CD1c-positive myeloid dendritic cell (primary cell): ENCODE data around the gene OSM.
"Not testable (repeated sequence)": the region's sequence is repeated elsewhere in the genome, so short reads cannot be mapped to it uniquely, and the experiment has no call there.

ENCODE experiments used
- DNase-seq: peaks from one replicate; pipeline ENCODE4 v3.0.0-alpha.2; 2016; ENCODE audit errors: extremely low spot score

The OSM gene

DNA sequence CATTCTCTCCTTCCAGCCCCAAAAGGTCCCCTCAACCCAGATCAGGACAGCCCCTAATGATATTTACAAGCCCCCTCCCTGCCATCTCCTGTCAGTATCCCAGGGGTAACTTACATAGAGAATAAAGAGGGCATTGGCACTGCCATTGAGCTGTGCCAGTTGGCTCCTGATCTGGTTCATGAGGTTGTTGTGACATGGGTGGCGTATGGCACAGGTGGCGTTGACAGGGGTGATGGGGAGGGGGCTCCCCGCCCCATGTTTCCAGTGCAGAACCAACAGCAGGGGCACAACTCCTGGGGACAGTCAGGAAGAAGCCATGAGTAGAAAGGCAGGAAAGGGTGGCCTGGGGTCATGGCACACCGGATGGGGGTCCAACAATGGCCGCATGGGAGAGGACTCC is 22.0 kb downstream of the OSM start:
- DNase-seq, result no peak

DNA sequence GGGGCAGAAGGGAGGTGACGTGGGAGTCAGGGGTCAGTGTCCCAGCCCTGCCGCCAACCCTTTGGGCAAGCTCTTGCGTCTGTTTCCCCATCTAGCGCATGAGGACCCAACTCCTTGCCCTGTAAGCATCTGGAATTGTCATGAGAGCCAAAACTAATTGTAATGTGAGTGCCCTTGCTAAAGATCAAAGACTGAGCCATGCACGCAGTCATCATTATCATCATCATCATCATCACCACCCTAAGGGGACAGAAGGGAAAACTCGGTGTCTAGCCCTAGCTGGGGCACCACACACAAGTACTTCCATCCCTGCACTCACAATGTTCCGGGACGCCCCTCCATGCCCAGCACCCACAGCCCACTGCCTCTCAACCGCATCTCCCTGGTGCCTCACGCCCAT is 22.6 kb downstream of the OSM start:
- no peak for DNase-seq

DNA sequence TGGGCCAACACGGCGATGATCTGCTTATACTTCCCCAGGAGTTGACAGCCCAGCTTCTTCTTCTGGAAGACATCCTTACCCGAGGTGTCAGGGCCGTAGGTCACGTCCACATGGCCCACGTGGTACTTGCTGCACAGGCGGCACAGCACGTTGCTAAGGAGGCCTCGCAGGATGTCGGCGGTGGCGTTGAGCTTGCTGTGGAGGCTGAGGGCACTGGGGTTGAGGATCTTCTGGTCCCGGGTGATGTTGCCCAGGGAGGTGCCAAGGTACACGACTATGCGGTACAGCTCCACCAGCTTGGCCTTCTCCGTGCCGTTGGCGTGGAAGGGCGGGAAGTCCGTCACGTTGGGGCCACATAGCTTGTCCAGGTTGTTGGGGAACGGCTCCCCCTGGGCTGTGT is 23.0 kb downstream of the OSM start:
- no peak for DNase-seq

DNA sequence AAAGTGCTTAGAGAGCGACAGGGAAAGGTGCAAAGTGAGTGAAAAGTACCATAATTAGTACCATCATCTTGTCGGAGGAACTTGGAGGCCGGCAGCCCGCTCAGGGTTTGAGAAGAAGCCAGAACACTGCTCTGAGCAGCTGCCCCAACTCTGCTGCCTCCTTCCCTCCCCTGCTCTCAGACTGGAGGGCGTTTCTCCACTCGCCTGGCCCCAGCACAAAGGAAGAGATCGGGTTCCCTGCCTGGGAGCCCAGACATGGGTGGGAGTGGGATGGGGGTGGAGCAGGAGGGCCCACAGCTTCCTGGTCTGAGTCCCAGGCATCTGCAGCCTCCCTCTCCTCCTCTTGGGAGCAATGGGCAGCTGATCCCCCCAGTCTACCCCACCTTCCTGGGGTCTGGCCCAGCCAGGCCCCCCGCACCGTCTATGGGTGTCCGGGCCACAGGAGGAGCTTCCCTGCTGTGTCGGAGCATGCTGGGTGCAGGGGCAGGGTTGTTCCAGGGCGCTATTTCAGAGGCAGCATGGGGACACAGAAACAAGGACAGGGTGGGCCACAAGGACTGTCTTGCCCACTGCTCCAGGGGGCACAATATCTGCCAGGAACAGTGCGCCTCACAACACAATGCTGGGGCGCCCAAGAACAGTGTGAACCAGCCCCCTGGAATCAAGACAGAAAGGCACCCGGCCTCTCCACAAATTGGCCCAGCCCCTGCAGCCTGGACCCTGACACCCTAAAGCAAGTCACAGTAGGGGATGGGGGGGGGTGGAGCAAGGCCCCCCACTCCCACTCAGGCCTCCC is 24.9 kb downstream of the OSM start:
- no peak for DNase-seq

DNA sequence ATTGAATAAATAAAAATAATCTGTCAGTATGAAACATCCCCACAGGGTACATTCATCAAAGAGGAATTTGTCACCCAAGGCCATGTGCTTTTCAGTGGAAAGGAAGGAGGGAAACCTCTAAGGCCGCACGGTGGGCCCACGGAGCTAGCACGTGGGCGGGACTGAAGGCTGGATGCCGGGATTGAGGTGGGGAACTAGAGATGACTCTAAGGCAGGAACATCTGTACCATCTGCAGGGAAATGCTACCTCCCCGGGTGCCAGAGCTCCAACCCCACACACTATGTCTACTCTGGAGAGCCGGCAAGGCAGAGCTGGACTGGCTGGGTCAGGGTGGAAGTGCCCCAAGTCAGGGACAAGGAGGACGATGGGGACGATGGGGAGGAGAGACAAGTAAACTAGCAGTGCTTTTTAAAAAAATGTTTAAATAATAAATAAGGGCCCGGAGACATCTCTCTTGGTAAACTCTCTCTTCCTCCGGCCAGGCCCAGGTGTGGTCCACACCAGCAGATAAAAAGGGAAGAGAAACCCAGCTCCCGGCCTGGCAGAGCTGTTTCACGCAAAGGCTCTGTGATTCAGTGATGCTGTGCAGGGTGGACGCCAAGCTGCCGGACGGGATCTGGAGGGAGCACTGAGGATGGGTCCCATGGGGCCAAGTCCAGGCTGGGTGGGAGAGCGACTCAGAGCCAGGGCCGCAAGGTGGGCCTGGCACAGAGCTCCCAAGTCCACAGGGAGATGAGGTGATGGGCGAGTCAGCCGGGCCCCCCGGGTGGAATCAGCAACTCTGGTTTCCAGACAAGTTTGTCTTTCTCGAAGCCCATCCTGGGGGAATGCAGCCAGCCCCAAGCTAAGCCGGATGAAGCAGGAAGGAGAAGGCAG is 25.9 kb downstream of the OSM start:
- no peak for DNase-seq

DNA sequence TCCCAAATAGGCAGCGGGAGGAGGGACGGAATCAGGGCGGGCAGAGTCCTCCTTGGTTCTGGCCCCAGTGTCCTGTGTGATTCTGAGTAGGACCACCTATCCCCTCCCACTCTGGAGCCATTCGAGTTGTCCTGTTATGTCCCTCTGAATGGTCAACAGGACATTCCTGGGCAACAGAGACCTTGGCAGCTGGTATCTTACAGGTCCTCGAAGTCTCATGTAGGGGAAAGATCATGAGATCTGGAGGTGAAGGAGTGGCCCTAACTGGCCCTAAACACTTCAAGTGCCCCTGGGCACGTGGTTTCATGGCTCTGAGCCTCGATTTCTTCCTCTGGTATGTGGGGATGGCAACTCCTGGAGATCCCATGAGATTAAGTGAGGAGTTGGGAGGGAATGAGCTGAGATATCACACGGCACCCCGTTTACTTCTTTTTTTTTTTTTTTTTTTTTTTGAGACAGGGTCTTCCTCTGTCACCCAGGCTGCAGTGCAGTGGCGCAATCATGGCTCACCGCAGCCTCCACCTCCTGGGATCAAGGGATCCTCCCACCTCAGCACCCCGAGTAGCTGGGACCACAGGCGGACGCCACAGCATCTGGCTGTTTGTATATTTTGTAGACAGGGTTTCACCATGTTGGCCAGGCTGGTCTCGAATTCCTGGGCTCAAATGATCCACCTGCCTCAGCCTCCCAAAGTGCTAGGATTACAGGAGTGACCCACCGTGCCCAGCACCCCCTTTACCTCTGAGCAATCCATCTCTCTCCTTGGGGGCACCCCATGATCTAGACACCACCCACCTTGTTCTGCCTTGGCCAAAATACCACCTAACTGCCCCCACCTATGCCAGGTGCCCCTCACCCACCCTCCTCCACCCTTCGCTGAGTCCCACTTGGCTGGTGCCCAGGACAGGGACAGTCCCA is 26.9 kb downstream of the OSM start:
- DNase-seq, result no peak

DNA sequence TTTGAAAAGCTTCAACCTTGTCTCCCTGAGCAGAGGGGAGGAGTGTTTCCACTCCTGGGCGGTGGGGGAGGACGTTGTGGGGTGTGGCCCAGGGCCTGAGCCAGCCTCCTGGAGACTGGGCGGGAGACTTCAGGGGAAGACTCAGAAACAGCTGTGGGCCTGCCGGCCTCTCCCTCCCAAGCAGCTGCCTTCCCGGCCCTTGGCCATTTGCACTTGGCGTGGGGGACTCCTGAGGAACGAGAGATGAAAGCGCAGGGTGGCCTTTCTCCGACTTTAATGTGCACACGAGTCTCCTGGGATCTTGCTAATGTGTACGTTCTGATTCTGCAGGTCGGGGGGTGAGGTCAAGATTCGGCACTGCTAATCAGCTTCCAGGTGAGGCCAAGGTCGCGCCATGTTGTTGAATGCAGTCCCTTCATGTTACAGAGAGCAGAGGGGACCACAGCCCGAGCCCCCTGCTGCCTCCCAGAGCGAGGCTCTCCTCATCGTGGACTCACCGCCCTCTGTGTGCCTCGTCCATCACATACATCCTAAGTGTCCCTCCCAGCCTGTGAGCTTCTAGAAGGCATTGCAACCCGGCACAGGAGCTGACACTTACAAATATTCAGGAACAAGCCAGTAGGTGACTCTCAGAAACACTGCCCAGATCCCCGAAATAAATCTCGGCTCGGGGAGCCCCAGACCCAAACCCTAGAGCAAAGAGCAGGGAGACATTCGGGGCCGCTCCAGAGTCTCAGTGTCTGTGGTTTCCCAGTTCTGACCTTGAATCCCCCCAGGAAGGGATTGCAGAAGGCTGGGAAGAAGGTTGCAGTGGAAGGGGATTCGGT is 27.8 kb downstream of the OSM start:
- DNase-seq, result no peak

DNA sequence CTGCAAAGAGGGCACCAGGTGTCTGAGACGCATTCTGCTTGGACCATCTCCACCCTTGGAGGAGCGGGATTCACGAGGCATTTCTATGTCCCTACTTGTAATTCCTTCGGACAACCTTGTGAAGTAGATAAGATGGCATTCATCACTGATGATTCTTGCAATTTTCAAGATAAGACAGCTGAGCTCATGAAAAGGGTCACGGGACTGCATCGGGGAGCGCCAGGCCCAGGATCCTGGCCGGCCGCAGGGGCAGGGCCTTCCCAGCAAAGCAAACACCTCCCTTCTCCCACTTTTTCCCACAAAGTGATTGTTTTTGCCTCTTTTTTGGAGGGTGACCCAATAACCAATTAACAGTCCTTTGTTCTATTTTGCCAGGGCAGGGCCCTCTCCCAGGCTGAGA is 28.5 kb downstream of the OSM start:
- no peak for DNase-seq

DNA sequence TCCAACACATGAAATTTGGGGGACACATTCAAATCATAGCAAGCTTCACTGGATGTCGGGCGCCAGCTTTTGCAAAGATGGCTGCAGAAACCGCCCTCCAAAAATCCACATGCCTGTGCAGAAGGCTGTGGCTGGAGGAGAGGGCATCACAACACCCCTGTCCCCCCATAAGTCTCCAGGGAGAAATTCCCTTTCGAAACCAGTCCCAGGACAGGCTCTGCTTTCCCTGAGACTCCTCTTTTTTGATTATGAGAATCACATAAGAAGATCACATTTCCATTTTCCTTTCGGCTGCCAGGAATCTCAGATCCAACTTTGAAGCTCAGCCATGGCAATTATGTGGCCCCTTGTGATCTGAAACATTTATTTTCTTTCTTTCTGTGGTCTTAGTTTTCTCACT is 29.8 kb downstream of the OSM start:
- no peak for DNase-seq

DNA sequence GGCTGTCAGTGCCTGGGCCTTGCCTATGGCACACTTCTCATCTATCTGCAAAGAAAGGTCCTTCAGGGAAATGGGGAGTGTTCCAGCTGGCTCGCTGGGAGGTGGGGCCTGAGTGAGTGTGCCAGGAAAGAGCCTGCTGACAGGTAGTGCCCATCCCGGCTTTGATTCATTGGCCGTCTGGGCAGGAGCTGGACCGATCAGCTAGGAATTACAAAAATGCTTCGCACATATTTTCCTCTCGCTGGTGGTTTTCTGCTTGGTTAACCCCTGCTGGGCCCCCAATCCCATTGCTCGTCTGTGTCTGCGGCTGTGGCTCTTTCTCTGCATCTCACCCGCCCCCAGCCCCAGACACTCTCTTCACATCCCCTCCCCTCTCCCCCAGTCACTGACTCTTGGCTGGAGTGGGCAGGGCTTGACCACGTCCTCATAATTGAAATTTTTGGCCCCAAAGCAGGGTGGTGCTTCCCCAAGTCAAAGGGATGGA is 30.9 kb downstream of the OSM start:
- DNase-seq, result no peak

DNA sequence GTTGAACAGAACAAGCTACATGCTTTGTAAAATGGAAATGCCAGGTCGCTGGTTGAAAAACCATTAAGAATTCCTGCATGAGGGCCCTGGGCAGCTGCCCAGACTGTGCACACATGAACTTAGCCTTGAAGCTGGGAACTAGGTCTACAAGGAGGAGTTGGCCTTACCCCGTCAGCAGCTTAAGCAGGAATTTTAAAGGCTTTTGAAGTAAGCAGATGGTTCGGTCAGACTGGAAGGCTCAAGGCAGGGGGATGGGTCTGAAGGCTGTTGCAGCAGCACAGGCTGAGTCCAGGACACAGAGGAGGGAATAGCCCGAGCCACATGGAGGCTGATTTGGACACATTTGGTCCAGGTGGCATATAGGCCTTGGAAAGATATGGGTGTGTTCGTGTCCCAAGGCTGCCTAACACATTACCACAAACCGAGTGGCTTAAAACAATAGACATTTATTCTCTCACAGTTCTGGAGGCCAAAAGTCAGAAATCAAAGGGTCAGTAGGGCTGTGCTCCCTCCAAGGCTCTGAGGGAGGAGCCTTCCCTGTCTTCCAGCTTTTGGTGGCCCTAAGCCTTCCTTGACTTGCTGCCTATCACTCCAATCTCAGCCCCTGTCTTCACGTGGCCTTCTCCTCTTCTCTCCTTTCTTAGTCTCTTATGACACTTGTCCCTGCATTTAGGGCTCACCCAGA is 31.7 kb downstream of the OSM start:
- no peak for DNase-seq

DNA sequence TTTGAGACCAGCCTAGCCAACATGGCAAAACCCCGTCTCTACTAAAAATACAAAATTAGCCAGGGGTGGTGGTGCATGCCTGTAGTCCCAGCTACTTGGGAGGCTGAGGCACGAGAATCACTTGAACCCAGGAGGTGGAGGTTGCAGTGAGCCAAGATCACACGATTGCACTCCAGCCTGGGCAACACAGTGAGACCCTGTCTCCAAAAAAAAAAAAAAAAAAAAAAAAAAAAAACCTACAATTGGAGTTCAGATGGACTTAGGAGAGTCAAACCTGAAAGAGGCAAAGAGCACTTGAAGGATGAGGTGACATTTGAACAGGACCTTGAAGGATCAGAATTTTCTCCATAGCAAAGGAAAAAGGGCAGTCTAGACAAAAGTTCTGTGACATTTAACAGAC is 32.3 kb downstream of the OSM start:
- not testable (repeated sequence) for DNase-seq

DNA sequence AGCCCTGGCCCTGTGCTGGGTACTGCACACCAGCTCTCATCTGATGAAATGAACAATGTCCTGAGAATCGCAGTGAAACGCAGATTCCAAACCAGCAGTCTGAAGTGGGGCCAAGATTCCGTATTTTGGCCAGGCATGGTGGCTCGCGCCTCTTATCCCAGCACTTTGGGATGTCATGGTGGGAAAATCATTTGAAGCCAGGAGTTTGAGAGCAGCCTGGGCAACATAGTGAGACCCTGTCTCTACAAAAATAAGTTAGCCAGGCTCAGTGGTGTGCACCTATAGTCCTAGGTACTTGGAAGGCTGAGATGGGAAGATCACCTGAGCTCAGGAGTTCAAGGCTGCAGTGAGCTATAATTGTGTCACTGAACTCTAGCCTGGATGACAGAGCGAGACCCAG is 33.1 kb downstream of the OSM start:
- no peak for DNase-seq

DNA sequence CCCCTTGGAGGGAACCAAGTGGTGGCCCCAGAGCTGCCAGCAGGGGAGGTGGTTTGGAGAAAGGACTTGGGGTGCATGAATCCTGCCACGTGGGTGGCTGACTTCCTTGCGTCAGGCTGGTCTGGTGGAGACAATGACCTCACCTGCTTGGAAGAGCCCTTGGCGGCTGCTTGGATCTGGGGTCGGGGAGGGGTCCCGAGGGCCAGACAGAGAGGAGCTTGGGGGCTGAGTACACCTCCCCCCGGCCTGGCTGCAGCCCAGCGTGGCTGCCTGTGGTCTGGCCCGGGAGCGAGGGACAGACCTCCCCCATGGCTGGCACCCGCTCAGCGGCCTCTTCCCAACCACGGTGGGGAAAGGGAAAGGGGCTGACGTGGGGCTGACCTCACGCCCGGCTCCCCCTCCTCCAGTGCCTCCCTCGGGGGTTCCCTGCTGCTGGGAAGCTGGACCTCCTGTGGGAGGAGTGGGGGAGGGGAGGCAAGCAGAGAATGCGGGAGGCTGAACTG is 33.9 kb downstream of the OSM start:
- DNase-seq, result no peak

DNA sequence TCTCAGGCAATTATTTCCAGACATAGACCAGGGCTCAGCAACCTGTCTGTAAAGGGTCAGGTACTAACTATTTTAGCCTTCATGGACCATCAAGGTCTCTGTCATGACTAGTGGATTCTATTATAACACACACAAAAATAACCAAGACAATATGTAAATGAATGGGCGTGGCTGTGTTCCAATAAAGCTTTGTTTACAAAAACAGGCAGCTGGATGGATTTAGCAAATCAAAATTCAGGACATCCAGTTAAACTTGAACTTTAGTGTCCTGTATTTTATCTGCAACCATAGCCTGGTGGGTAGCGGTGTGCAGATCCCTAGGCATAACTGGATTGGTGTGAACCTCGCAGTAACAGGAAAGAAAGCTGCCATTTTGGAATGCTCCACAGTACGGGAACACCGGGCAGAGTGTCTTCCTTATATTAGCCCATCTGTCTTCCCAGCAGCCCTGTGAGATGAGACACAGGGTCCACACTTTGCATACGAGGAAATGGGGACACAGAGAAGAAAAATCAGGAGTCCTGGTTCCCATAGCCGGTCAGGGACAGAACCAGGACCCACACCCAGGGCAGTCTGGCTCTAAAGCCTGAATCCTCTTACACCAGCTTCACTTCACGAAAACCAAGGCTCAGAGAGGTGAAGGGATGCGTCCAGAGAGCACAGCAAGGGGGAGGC is 35.7 kb downstream of the OSM start:
- DNase-seq, result no peak

DNA sequence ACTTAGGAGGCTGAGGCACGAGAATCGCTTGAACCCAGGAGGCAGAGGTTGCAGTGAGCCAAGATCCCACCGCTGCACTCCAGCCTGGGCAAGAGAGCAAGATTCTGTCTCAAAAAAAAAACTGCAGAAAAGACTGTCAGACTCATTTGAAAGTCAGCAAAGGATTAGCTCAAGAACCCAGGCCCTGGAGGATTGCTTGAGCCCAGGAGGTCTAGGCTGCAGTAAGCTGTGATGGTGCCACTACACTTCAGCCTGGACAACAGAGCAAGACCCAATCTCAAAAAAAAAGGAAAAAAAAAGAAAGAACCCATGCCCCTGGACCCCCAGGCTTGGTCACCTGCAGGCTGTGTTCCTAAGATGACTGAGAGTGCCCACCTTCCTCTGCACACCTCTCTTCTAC is 36.3 kb downstream of the OSM start:
- no peak for DNase-seq

DNA sequence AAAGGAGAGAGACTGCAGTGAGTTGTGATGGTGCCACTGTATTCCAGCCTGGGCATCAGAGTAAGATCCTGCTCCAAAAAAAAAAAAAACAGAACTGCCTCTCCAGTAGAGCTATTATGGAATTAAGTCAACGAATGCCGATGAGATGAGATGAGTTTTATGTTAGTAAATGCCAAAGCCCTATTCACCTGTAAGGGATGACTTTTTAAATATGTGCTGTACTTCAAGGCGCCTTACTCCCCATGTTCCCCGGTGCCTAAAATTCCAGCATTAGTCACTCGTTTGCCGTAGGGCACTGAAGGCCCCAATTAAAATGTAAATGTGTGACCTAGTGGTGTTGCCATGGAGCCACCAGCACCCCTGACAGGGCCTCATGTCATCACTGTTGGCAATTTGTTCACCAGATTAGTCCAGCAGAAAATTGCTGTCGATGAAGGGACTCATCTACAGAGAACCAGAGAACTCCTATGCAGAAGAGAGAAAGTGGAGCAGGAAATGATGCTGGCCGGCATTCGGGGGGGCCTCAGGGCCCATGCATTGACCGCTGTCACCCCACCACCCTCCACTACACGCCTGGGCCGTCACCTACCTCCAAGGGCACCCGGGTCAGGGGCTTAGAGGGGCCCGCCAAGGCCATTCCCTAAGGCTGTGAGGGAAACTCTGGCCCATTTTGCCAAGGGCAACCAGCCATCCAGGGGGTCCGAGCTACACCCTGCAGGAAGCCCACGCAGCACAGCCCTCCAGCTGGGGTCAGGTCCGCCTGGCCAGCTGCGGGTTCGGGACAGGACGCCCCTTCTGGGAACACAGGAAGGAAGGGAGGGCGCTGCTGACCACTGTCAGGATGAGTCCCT is 37.9 kb downstream of the OSM start:
- no peak for DNase-seq

DNA sequence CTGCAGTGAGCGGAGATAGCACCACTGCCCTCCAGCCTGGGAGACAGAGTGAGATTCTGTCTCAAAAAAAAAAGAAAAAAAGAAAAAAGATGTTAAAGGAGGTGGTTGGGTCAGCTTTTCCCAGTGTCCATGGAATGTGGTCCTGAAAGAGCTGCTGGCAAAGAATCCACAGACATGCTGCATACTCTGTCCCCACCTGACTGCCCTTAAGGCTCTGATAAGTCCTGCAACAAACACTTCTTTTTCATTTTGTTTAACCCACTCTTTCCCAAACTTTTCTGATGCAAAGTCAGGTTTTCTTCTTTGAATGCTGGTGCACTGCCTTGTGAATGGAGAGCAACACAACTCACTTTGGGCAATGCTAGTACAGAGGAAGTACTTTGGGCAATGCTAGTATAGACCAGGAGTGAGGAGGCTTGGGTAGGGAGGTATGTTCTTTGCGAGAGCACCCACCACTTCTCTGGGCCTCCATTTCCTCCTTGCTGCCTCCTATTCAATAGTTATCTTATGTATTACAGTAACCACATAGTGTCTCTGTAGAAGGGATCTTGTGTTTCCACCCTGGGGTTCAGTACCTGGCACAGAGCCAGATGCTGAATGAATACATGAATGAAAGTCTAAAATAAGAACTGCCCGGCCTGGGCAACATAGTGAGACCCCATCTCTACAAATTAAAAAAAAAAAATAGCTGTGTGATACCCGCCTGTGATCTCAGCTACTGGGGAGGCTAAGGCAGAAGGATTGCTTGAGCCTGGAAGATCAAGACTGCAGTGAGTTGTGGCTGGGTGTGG is 39.0 kb downstream of the OSM start:
- DNase-seq, result no peak
